ENCODE results near the gene TRIM62. TPM values are rescaled to one million over a fixed set of nuclear protein-coding genes. Genes with fewer than 3 reads are reported as not detected.
A peak's percentile ranks its signal among the peaks of the same experiment; 100 is the strongest.

The TRIM62 gene
- total RNA-seq, 6 donors from 2014 or later = 3.8 to 16.8 (median 5.5) TPM

DNA sequence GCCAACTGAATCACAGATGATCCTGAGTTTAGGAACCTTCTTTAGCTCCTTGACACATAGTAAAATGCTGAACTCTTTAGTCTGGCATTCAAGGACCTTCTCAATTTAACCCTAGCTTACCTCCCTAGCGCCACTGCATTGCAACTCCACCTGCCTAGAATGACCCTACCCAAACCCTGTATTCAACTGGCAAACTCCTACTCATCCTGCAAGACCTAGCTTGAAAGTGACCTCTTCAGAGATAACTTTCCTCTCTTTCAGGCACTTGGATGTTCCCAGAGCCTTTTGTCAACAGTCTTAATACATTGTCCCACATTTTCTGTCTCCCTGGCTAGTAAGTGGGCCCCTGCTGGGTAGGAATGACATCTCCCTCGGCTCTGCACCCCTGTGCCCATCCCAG is 19.7 kb downstream of the TRIM62 start:
- Histone ChIP-seq H3K9me3 (no peaks in the 10 kb centered on the region), H3K36me3 (peaks cover 0 to 22% (median 5%) of the 10 kb centered on the region in 4 donors)

DNA sequence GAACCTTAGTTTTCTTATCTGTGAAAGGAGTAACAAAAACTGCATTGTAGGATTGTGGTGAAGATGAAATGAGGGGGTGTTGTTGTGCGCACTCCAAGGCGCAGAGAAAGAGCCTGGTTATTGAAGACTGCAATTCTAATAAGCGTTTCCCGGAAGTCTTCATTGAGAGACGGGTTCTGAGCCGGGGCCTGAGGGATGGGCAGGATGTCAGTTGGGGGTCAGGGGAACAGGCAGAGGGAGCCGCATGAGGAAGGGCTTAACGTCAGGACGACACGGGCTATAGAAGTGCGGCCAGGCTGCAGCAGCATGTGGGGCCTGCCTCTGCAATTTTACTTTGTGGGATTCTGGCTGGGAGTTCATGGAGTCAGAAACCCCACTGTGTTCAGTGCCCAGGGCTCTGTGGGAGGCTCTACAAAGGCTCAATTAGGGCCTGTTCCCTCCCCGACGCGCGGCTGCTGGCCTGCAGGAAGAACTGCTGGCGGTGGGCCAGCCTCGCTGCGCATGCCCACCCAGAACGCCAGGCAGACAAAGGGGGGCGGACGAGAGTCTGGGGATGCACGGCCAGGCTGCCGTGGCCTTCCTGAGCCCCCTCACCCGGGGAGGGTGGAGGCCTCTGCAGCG is 20.7 kb downstream of the TRIM62 start:
- peak in 1 of 2 donors; percentile 88 for DNase-seq
- Histone ChIP-seq H3K27ac (no peak overlapping the region), H3K9me3 (no peaks in the 10 kb centered on the region), H3K27me3 (no peaks in the 10 kb centered on the region), H3K4me3 (no peak overlapping the region), H3K4me1 (peaks cover 0 to 8% (median 7%) of the 10 kb centered on the region in 4 donors), H3K36me3 (peaks cover 0 to 22% (median 4%) of the 10 kb centered on the region in 4 donors)
- TF ChIP-seq POLR2AphosphoS5 (IDR thresholded peaks at IDR 0.05) (no peak), EP300 (IDR thresholded peaks at IDR 0.05) (no peak), POLR2A (IDR thresholded peaks at IDR 0.05) (no peak)
- TF ChIP-seq, protein P1, sequence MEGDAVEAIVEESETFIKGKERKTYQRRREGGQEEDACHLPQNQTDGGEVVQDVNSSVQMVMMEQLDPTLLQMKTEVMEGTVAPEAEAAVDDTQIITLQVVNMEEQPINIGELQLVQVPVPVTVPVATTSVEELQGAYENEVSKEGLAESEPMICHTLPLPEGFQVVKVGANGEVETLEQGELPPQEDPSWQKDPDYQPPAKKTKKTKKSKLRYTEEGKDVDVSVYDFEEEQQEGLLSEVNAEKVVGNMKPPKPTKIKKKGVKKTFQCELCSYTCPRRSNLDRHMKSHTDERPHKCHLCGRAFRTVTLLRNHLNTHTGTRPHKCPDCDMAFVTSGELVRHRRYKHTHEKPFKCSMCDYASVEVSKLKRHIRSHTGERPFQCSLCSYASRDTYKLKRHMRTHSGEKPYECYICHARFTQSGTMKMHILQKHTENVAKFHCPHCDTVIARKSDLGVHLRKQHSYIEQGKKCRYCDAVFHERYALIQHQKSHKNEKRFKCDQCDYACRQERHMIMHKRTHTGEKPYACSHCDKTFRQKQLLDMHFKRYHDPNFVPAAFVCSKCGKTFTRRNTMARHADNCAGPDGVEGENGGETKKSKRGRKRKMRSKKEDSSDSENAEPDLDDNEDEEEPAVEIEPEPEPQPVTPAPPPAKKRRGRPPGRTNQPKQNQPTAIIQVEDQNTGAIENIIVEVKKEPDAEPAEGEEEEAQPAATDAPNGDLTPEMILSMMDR (IDR thresholded peaks at IDR 0.05) = no peak
- ATAC-seq (ENCODE audit: low FRiP score in 2 of 2) = no peak
- WGBS, 2 donors = 51 to 58% methylated on average over 13 to 25 of the region's 25 CpGs

More for the DNA sequence above, 19.7 kb downstream of the TRIM62 start:
- Histone ChIP-seq H3K27me3 (no peaks in the 10 kb centered on the region), H3K27ac (no peak overlapping the region), H3K4me1 (peaks cover 0 to 8% (median 7%) of the 10 kb centered on the region in 4 donors), H3K4me3 (no peak overlapping the region)
- WGBS, 2 donors = 78 to 95% methylated on average over 2 of the region's 2 CpGs
- DNase-seq = no peak
- ATAC-seq (ENCODE audit: low FRiP score in 2 of 2) = no peak
- TF ChIP-seq, protein P1 (IDR thresholded peaks at IDR 0.05) = no peak
- TF ChIP-seq EP300 (IDR thresholded peaks at IDR 0.05) (no peak), POLR2A (IDR thresholded peaks at IDR 0.05) (no peak), POLR2AphosphoS5 (IDR thresholded peaks at IDR 0.05) (no peak)

- TF ChIP-seq, protein P1 (IDR thresholded peaks at IDR 0.05) = no peak
- no peak for TF ChIP-seq EP300 (IDR thresholded peaks at IDR 0.05)
- TF ChIP-seq POLR2AphosphoS5 (IDR thresholded peaks at IDR 0.05) = no peak
- no peak for TF ChIP-seq POLR2A (IDR thresholded peaks at IDR 0.05)
- ATAC-seq (ENCODE audit: low FRiP score in 2 of 2) = no peak
- no peak overlapping the region for H3K27ac ChIP-seq
- peaks cover 0 to 8% (median 7%) of the 10 kb centered on the region in 4 donors for H3K4me1 ChIP-seq
- no peaks in the 10 kb centered on the region for H3K9me3 ChIP-seq
- peak in 1 of 2 donors; percentile 67 for DNase-seq
- H3K36me3 ChIP-seq = peaks cover 0 to 22% (median 4%) of the 10 kb centered on the region in 4 donors
- H3K27me3 ChIP-seq = no peaks in the 10 kb centered on the region
- H3K4me3 ChIP-seq = no peak overlapping the region
- 96 to 97% methylated on average over 6 to 26 of the region's 26 CpGs for WGBS, 2 donors
Measured at GRCh38 chr1:33159577-33159976, 22.3 kb downstream of the TRIM62 start.

DNA sequence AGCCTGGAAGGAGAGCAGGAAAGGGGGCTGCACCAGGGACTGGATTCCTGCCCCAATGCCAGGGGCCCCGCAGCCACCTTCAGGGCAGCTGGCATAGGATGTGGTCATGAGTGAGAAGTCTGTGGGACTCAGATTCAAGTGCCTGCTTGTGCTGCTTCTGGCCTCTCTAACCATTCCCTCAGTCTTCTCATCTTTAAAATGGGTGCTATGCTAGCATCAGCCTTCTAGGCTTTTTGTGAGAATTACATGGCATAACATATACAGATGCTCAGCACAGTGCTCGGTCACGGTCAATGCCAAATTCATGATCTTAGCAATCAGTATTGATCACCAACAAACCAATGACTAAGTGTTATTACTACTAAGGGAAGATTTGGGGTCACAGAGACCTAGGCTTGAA is 23.5 kb downstream of the TRIM62 start:
- no peaks in the 10 kb centered on the region for H3K27me3 ChIP-seq
- peaks cover 0 to 18% (median 6%) of the 10 kb centered on the region in 4 donors for H3K36me3 ChIP-seq
- no peak for TF ChIP-seq EP300 (IDR thresholded peaks at IDR 0.05)
- TF ChIP-seq POLR2AphosphoS5 (IDR thresholded peaks at IDR 0.05) = no peak
- TF ChIP-seq, protein P1 (IDR thresholded peaks at IDR 0.05) = no peak
- no peak for TF ChIP-seq POLR2A (IDR thresholded peaks at IDR 0.05)
- 97 to 100% methylated on average over 3 of the region's 3 CpGs for WGBS, 2 donors
- DNase-seq (no peak), ATAC-seq (ENCODE audit: low FRiP score in 2 of 2) (no peak)
- no peak overlapping the region for H3K4me3 ChIP-seq
- H3K4me1 ChIP-seq = peaks cover 0 to 8% (median 7%) of the 10 kb centered on the region in 4 donors
- no peaks in the 10 kb centered on the region for H3K9me3 ChIP-seq
- H3K27ac ChIP-seq = no peak overlapping the region

DNA sequence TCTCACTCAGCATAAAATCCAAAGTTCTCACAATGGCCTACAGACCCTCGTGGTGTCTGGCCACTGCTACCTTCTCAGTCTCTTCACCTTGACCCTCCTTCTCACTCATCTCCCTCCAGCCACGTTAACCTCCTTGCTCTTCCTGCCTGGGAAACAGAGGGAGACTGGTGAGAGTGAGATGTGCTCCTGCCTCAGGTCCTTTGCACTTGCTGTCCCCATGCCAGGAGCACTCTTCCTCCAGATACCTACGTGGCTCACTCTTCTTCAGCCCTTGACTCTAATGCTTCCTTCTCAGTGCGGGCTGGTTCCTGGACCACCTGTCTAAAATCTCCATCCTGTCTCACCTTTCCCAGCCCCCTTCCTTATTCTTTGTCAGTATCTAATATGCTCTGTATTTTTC is 24.7 kb downstream of the TRIM62 start:
- H3K36me3 ChIP-seq = peaks cover 0 to 18% (median 6%) of the 10 kb centered on the region in 4 donors
- 86 to 91% methylated on average over 4 of the region's 4 CpGs for WGBS, 2 donors

More for the DNA sequence above, 24.7 kb downstream of the TRIM62 start:
- TF ChIP-seq POLR2AphosphoS5 (IDR thresholded peaks at IDR 0.05) (no peak), POLR2A (IDR thresholded peaks at IDR 0.05) (no peak), EP300 (IDR thresholded peaks at IDR 0.05) (no peak)
- TF ChIP-seq, protein P1 (IDR thresholded peaks at IDR 0.05) = no peak
- H3K9me3 ChIP-seq = no peaks in the 10 kb centered on the region
- ATAC-seq (ENCODE audit: low FRiP score in 2 of 2) (no peak), DNase-seq (no peak)
- peaks cover 0 to 8% (median 7%) of the 10 kb centered on the region in 4 donors for H3K4me1 ChIP-seq
- no peak overlapping the region for H3K4me3 ChIP-seq
- no peaks in the 10 kb centered on the region for H3K27me3 ChIP-seq
- no peak overlapping the region for H3K27ac ChIP-seq
